ENCODE measurements around the gene SEMA6D. TPM values are rescaled to one million over a fixed set of nuclear protein-coding genes. Genes with fewer than 3 reads are reported as not detected.

The SEMA6D gene
- total RNA-seq, 3 donors from 2014 or later (not counting 1 experiment from before 2014, with no cell fraction given), result not detected

DNA sequence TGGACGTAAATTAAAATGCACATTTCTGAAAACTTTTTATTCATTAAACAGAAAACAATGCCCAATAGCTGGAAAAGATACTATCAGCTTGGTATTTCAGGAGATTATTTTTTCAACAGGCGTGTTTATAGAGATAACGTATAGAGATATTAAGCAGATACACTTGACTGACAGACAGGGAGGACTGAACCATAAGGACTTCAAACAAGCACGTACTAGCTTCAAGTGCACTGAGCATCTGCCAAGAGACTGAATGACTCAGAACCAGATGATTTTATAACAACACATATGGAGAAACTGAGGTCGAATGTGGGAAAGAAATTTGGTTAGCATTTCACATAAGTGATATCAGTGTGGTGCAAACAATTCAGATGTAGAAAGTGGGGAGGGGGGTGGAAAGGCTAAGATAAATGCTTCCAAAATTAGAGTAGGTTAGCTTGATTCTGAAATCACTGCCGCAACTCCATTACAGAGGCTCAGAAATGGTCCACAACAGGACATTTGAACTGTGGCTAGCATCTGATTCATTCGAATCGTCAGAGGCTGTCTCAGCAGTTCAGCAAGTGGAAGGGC lies 103.5 kb downstream of the SEMA6D start:
- 87% methylated on average over 8 of the region's 8 CpGs for WGBS (ENCODE audit: insufficient coverage)
- Mint-ChIP-seq H3K4me1 (no peaks in the 10 kb centered on the region), H3K4me3 (no peak overlapping the region), H3K36me3 (no peaks in the 10 kb centered on the region), H3K27me3 (ENCODE audit: low read depth in 2 of 2) (no peaks in the 10 kb centered on the region), H3K9me3 (no peaks in the 10 kb centered on the region), H3K27ac (no peak overlapping the region)
- Histone ChIP-seq H3K36me3 (ENCODE audit: control insufficient read depth, insufficient read depth, low read length) (no peaks in the 10 kb centered on the region), H3K9me3 (ENCODE audit: control insufficient read depth, insufficient read depth, low read length) (no peaks in the 10 kb centered on the region), H3K4me3 (ENCODE audit: low read length) (no peak overlapping the region), H3K27ac (ENCODE audit: low read length) (no peak overlapping the region), H3K4me1 (ENCODE audit: control insufficient read depth, insufficient read depth, low read length) (no peaks in the 10 kb centered on the region), H3K27me3 (ENCODE audit: control insufficient read depth, insufficient read depth, low read length) (no peaks in the 10 kb centered on the region)
- no peak for TF ChIP-seq CTCF (IDR thresholded peaks at IDR 0.05)
- intact Hi-C loops (cut with micrococcal nuclease), result no loop called here
- DNase-seq (no peak), ATAC-seq (no peak)

DNA sequence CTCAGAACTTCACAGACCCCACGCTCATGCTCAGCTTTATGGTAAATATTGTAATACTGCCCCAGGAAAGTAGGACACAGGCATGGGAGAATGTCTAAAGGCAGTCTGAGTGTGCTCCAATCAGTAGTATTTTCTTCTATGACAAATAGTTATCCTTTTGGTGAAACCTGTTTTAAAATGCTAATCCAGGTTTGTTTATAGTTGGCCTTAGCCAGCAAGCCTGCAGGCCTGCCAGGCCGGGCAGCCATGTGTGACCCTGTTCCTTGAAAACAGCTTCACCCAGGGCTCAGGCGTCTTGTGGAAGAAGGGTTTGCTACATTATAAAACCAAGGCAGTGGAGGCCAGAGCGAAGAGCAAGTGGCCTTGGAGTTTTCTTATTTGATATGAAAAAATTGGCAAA lies 104.7 kb downstream of the SEMA6D start:
- H3K4me3 Mint-ChIP-seq, result no peak overlapping the region

More for the DNA sequence above, 104.7 kb downstream of the SEMA6D start:
- Histone ChIP-seq H3K27ac (ENCODE audit: low read length) (no peak overlapping the region), H3K4me3 (ENCODE audit: low read length) (no peak overlapping the region), H3K4me1 (ENCODE audit: control insufficient read depth, insufficient read depth, low read length) (no peaks in the 10 kb centered on the region), H3K27me3 (ENCODE audit: control insufficient read depth, insufficient read depth, low read length) (no peaks in the 10 kb centered on the region), H3K9me3 (ENCODE audit: control insufficient read depth, insufficient read depth, low read length) (no peaks in the 10 kb centered on the region), H3K36me3 (ENCODE audit: control insufficient read depth, insufficient read depth, low read length) (no peaks in the 10 kb centered on the region)
- no peaks in the 10 kb centered on the region for H3K9me3 Mint-ChIP-seq
- no peak for DNase-seq
- TF ChIP-seq CTCF (IDR thresholded peaks at IDR 0.05), result no peak
- no peak overlapping the region for H3K27ac Mint-ChIP-seq
- WGBS (ENCODE audit: insufficient coverage), result 87% methylated on average over 4 of the region's 4 CpGs
- no peaks in the 10 kb centered on the region for H3K4me1 Mint-ChIP-seq
- H3K36me3 Mint-ChIP-seq, result no peaks in the 10 kb centered on the region
- H3K27me3 Mint-ChIP-seq (ENCODE audit: low read depth in 2 of 2), result no peaks in the 10 kb centered on the region
- intact Hi-C loops (cut with micrococcal nuclease), result no loop called here
- ATAC-seq, result no peak

Measured in natural killer cell (primary cell).